GM18505 (cell line): ENCODE measurements around the gene SMIM5.

Experiments used
- ATAC-seq: cut with Tn5 transposase; IDR thresholded peaks from one replicate; pipeline ENCODE4 v1.9.1; 2021; ENCODE audit not compliant: unreplicated experiment
- POLR2A ChIP-seq: IDR thresholded peaks from 4 replicates; pipeline ENCODE4 v1.6.1; 2011; ENCODE audit warnings: borderline replicate concordance; ENCODE audit not compliant: insufficient read depth, insufficient read length; ENCODE audit errors: extremely low read depth

Gene SMIM5

GRCh38 chr17:75688209-75688825 lies 55.1 kb downstream of the SMIM5 start:
- no peak for TF ChIP-seq POLR2A

GRCh38 chr17:75689441-75689873 lies 56.2 kb downstream of the SMIM5 start:
- peak; percentile 51 for ATAC-seq
- no peak for TF ChIP-seq POLR2A

More at GRCh38 chr17:75688209-75688825, 55.1 kb downstream of the SMIM5 start:
- ATAC-seq, result no peak
